Esophagus muscularis mucosa (tissue), 4 donors: ENCODE data around the gene SMIM5.
"Not testable (repeated sequence)": the region's sequence is repeated elsewhere in the genome, so short reads cannot be mapped to it uniquely, and the experiment has no call there.

Source experiments
- EP300 ChIP-seq: sonication (generic); formaldehyde crosslinking; IDR thresholded peaks from one replicate; pipeline ENCODE4 v1.6.1; 2017; ENCODE audit warnings: antibody characterized with exemption
- POLR2A ChIP-seq: fragments of 450-650 bp; IDR thresholded peaks from one replicate; pipeline ENCODE4 v1.6.1; 2017; ENCODE audit warnings: antibody characterized with exemption, moderate library complexity, mild to moderate bottlenecking, low read depth
- POLR2AphosphoS5 ChIP-seq, 2 donors: sonication (generic); formaldehyde crosslinking; IDR thresholded peaks; one replicate each; pipeline ENCODE4 v1.6.1; 2017; ENCODE audit warnings: antibody characterized with exemption in 2 of 2
- TF ChIP-seq, protein P1 (sequence below), 3 experiments: fragments of 200-600 bp in 2 of 3; fragments of 450-650 bp in 1 of 3; sonication (generic) in 2 of 3; IDR thresholded peaks; one replicate each; pipeline ENCODE4 v1.5.1; 2017 to 2019; ENCODE audit warnings: antibody characterized with exemption in 3 of 3, mild to moderate bottlenecking in 2 of 3, moderate library complexity in 1 of 3

DNA sequence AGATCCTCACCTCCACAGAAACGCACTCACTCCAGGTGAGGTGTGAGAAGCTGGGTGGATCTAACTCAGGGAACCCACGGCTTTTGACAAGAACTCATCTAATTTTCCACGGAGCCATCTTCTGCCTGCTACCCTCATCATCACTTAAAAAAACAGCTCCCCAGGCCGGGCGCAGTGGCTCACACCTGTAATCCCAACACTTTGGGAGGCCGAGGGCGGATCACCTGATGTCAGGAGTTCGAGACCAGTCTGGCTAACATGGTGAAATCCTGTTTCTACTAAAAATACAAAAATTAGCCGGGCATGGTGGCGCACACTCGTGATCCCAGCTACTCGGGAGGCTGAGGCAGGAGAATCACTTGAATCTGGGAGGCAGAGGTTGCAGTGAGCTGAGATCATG, 4.8 kb downstream of the SMIM5 start:
- TF ChIP-seq, protein P1, sequence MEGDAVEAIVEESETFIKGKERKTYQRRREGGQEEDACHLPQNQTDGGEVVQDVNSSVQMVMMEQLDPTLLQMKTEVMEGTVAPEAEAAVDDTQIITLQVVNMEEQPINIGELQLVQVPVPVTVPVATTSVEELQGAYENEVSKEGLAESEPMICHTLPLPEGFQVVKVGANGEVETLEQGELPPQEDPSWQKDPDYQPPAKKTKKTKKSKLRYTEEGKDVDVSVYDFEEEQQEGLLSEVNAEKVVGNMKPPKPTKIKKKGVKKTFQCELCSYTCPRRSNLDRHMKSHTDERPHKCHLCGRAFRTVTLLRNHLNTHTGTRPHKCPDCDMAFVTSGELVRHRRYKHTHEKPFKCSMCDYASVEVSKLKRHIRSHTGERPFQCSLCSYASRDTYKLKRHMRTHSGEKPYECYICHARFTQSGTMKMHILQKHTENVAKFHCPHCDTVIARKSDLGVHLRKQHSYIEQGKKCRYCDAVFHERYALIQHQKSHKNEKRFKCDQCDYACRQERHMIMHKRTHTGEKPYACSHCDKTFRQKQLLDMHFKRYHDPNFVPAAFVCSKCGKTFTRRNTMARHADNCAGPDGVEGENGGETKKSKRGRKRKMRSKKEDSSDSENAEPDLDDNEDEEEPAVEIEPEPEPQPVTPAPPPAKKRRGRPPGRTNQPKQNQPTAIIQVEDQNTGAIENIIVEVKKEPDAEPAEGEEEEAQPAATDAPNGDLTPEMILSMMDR (IDR thresholded peaks at IDR 0.05), result not testable (repeated sequence)
- not testable (repeated sequence) for TF ChIP-seq POLR2A; POLR2AphosphoS5 (IDR thresholded peaks at IDR 0.05); EP300
